B cell (primary cell): ENCODE measurements around the gene ITPK1. TPM values are rescaled to one million over a fixed set of nuclear protein-coding genes. Genes with fewer than 3 reads are reported as not detected.

Experiments
- ATAC-seq: fragments of 200-7000 bp; cut with Tn5 transposase; one replicate; pipeline ENCODE4 v1.10.0; 2021; ENCODE audit warnings: low read depth, mild to moderate bottlenecking, moderate number of reproducible peaks, moderate library complexity
- CTCF ChIA-PET: fragments of 350-600 bp; sonication (Branson Sonifier 250); formaldehyde crosslinking; loops from one replicate; lab custom pipeline; 2021; ENCODE audit warnings: antibody characterized with exemption, inconsistent platforms; lab: Charles Lee
- POLR2A ChIA-PET: fragments of 350-600 bp; sonication (Branson Sonifier 250); formaldehyde crosslinking; loops from one replicate; lab custom pipeline; 2021; ENCODE audit warnings: antibody characterized with exemption; lab: Charles Lee
- DNase-seq: peaks from one replicate; pipeline ENCODE4 v3.0.0; 2013
- H2AFZ ChIP-seq: 2 replicates; pipeline ENCODE4 v1.6.1; 2012; ENCODE audit warnings: mild to moderate bottlenecking, low read depth, low read length; ENCODE audit not compliant: insufficient read depth, poor library complexity, severe bottlenecking
- H3K27ac ChIP-seq, 2 donors: 1 replicate in 1 of 2; 2 replicates in 1 of 2; pipeline ENCODE4 v1.5.1; 2012 to 2013; ENCODE audit warnings: low read length in 2 of 2, mild to moderate bottlenecking in 2 of 2, moderate library complexity in 1 of 2
- H3K27me3 ChIP-seq, 4 experiments: fragments of 200-600 bp in 1 of 4; sonication (generic) in 1 of 4; replicated peaks in 1 of 4; 1 replicate in 2 of 4; 2 replicates in 2 of 4; pipeline versions ENCODE4 v1.6.1 to v1.7.0; 2013 to 2016; ENCODE audit warnings: low read length in 3 of 4, mild to moderate bottlenecking in 2 of 4, mixed read lengths in 1 of 4, moderate library complexity in 1 of 4; ENCODE audit not compliant: insufficient read depth in 4 of 4, control insufficient read depth in 3 of 4; ENCODE audit errors: control extremely low read depth in 1 of 4
- H3K36me3 ChIP-seq, 2 experiments: replicated peaks in 1 of 2; 1 replicate in 1 of 2; 2 replicates in 1 of 2; pipeline versions ENCODE4 v1.6.1 to v1.7.1; 2013; ENCODE audit warnings: low read length in 1 of 2; ENCODE audit not compliant: insufficient read depth in 2 of 2, control insufficient read depth in 1 of 2; ENCODE audit errors: control extremely low read depth in 1 of 2, extremely low read depth in 1 of 2
- H3K4me1 ChIP-seq, 2 donors: fragments of 200-600 bp in 1 of 2; sonication (generic) in 1 of 2; 1 replicate in 1 of 2; 2 replicates in 1 of 2; pipeline versions ENCODE4 v1.5.1 to v1.6.1; 2013 to 2017; ENCODE audit warnings: low read length in 2 of 2; ENCODE audit not compliant: control insufficient read depth in 2 of 2, insufficient read depth in 2 of 2
- H3K4me2 ChIP-seq: replicated peaks from 2 replicates; pipeline ENCODE3; 2012; ENCODE audit warnings: mild to moderate bottlenecking, low read depth, low read length; ENCODE audit not compliant: poor library complexity, severe bottlenecking
- H3K4me3 ChIP-seq, 5 experiments: fragments of 200-600 bp in 1 of 5; sonication (generic) in 1 of 5; 1 replicate in 3 of 5; 2 replicates in 2 of 5; pipeline versions ENCODE4 v1.5.1 to v1.7.0; 2011 to 2016; ENCODE audit warnings: low read length in 4 of 5, mild to moderate bottlenecking in 4 of 5, low read depth in 2 of 5, control low read depth in 1 of 5, moderate library complexity in 1 of 5; ENCODE audit not compliant: insufficient read depth in 1 of 5; ENCODE audit errors: control extremely low read depth in 1 of 5, extremely low read depth in 1 of 5
- H3K79me2 ChIP-seq: fragments of 200-600 bp; sonication (generic); one replicate; pipeline ENCODE4 v1.6.0; 2016; ENCODE audit warnings: low read length; ENCODE audit not compliant: control insufficient read depth, insufficient read depth
- H3K9ac ChIP-seq: fragments of 200-600 bp; sonication (generic); 2 replicates; pipeline ENCODE4 v1.6.1; 2017; ENCODE audit warnings: mild to moderate bottlenecking, low read length, moderate library complexity
- H3K9me3 ChIP-seq, 3 donors: one replicate each; pipeline versions ENCODE4 v1.6.1 to v1.7.1; 2013; ENCODE audit warnings: low read length in 2 of 3; ENCODE audit not compliant: control insufficient read depth in 2 of 3, insufficient read depth in 1 of 3; ENCODE audit errors: control extremely low read depth in 1 of 3
- H4K20me1 ChIP-seq: 2 replicates; pipeline ENCODE4 v1.6.0; 2012; ENCODE audit warnings: mild to moderate bottlenecking, low read length; ENCODE audit not compliant: insufficient read depth, control insufficient read depth, poor library complexity, severe bottlenecking
- H3K27ac Mint-ChIP-seq: one replicate; pipeline ENCODE4 v1.8.0; 2021; ENCODE audit warnings: mixed read lengths
- H3K27me3 Mint-ChIP-seq: one replicate; pipeline ENCODE4 v1.8.0; 2021; ENCODE audit warnings: mixed read lengths
- H3K4me1 Mint-ChIP-seq: one replicate; pipeline ENCODE4 v1.8.0; 2021; ENCODE audit warnings: mixed read lengths
- H3K4me3 Mint-ChIP-seq: one replicate; pipeline ENCODE4 v1.8.0; 2021; ENCODE audit warnings: mixed read lengths
- H3K9me3 Mint-ChIP-seq: one replicate; pipeline ENCODE4 v1.8.0; 2022; ENCODE audit warnings: mixed read lengths; ENCODE audit not compliant: insufficient read depth
- CTCF ChIP-seq: fragments of 200-600 bp; IDR thresholded peaks from one replicate; pipeline ENCODE4 v1.8.0; 2022; ENCODE audit warnings: antibody characterized with exemption, mild to moderate bottlenecking
- EZH2 ChIP-seq: IDR thresholded peaks from 2 replicates; pipeline ENCODE4 v1.6.1; 2012; ENCODE audit warnings: borderline replicate concordance, low read depth, mild to moderate bottlenecking, moderate library complexity, low read length; ENCODE audit not compliant: insufficient read depth, poor library complexity, severe bottlenecking
- WGBS: methylation state at CpG from one replicate; pipeline ENCODE4 v1.1.5; 2013; ENCODE audit warnings: missing lambda C conversion rate; ENCODE audit not compliant: insufficient coverage; 5-methylcytosine and 5-hydroxymethylcytosine counted together
- intact Hi-C: fragments of 100-400 bp; cut with micrococcal nuclease; formaldehyde crosslinking; loops from one replicate; pipeline ENCODE4 v1.10.0; 2022
- polyA plus RNA-seq: library from polyadenylated mRNA; depleted of rRNA; stranded (reverse); fragments of >200 nt; gene quantifications from 2 replicates; pipeline ENCODE4 v1.2.3, GENCODE V29; 2012
- total RNA-seq, 2 donors: library from RNA; stranded (reverse); fragments of 120-200 nt in 1 of 2; gene quantifications; 1 replicate in 1 of 2; 2 replicates in 1 of 2; pipeline versions ENCODE4 v1.2.3 to v1.2.4, GENCODE V29; 2013 to 2022

Gene ITPK1
- total and polyA plus RNA-seq, 2 donors (not counting 1 experiment from before 2014, with no cell fraction given), result 46.0 to 46.9 TPM

GRCh38 chr14:93089521-93090269 is 26.0 kb downstream of the ITPK1 start:
- TF ChIP-seq CTCF, result no peak
- TF ChIP-seq EZH2, result no peak
- ChIA-PET POLR2A (no interaction called here), CTCF (interaction anchor here (0.6 kb wide), 1 partner anchor 42 kb away, joined by 5 read pairs; no protein-coding TSS in a partner anchor)
- Histone ChIP-seq H3K9me3 (peaks cover 0 to 20% (median 0%) of the 10 kb centered on the region in 3 donors), H3K9ac (no peak overlapping the region), H3K36me3 (peaks cover 0 to 2% of the 10 kb centered on the region in 2 experiments), H3K27me3 (no peaks in the 10 kb centered on the region), H4K20me1 (peaks cover 65% of the 10 kb centered on the region), H3K79me2 (peaks cover 83% of the 10 kb centered on the region), H3K27ac (no peak overlapping the region), H3K4me3 (no peak overlapping the region), H2AFZ (no peak overlapping the region), H3K4me1 (no peaks in the 10 kb centered on the region), H3K4me2 (no peak overlapping the region)
- 84% methylated on average over 10 of the region's 10 CpGs for WGBS
- intact Hi-C loops, result no loop called here
- no peak overlapping the region for H3K4me3 Mint-ChIP-seq
- H3K27me3 Mint-ChIP-seq, result no peaks in the 10 kb centered on the region
- peaks cover 23% of the 10 kb centered on the region for H3K4me1 Mint-ChIP-seq
- H3K9me3 Mint-ChIP-seq, result no peaks in the 10 kb centered on the region
- ATAC-seq (no peak), DNase-seq (no peak)
- no peak overlapping the region for H3K27ac Mint-ChIP-seq

- H4K20me1 ChIP-seq, result peaks cover 55% of the 10 kb centered on the region
- H3K9ac ChIP-seq, result no peak overlapping the region
- H3K9me3 ChIP-seq, result peaks cover 0 to 27% (median 0%) of the 10 kb centered on the region in 3 donors
- ChIA-PET POLR2A (no interaction called here), CTCF (interaction anchor here (1.0 kb wide), 1 partner anchor 27 kb away, joined by 3 read pairs; no protein-coding TSS in a partner anchor)
- WGBS, result 60% methylated on average over 7 of the region's 8 CpGs
- peaks cover 9 to 10% of the 10 kb centered on the region in 2 donors for H3K4me1 ChIP-seq
- no peak for DNase-seq
- no peaks in the 10 kb centered on the region for H3K27me3 Mint-ChIP-seq
- H3K4me1 Mint-ChIP-seq, result peaks cover 39% of the 10 kb centered on the region
- no peaks in the 10 kb centered on the region for H3K27me3 ChIP-seq
- no peak overlapping the region for H3K4me2 ChIP-seq
- H3K4me3 Mint-ChIP-seq, result no peak overlapping the region
- no peak overlapping the region for H3K4me3 ChIP-seq
- peak overlapping the region; percentile 53 for H3K27ac Mint-ChIP-seq
- H3K27ac ChIP-seq, result peak overlapping the region in 1 of 2 donors; percentile 49
- TF ChIP-seq EZH2 (no peak), CTCF (no peak)
- H3K79me2 ChIP-seq, result peaks cover 81% of the 10 kb centered on the region
- intact Hi-C loops, result no loop called here
- no peak overlapping the region for H2AFZ ChIP-seq
- no peaks in the 10 kb centered on the region for H3K36me3 ChIP-seq
- no peak for ATAC-seq
- no peaks in the 10 kb centered on the region for H3K9me3 Mint-ChIP-seq
Observed at GRCh38 chr14:93086441-93087055, 29.2 kb downstream of the ITPK1 start.
